ENCODE results near the gene TCAP. TPM values are rescaled to one million over a fixed set of nuclear protein-coding genes. Genes with fewer than 3 reads are reported as not detected.

Gene TCAP
- total and polyA plus RNA-seq, 2 experiments from 2014 or later, result 0.61 to 2.1 TPM

DNA sequence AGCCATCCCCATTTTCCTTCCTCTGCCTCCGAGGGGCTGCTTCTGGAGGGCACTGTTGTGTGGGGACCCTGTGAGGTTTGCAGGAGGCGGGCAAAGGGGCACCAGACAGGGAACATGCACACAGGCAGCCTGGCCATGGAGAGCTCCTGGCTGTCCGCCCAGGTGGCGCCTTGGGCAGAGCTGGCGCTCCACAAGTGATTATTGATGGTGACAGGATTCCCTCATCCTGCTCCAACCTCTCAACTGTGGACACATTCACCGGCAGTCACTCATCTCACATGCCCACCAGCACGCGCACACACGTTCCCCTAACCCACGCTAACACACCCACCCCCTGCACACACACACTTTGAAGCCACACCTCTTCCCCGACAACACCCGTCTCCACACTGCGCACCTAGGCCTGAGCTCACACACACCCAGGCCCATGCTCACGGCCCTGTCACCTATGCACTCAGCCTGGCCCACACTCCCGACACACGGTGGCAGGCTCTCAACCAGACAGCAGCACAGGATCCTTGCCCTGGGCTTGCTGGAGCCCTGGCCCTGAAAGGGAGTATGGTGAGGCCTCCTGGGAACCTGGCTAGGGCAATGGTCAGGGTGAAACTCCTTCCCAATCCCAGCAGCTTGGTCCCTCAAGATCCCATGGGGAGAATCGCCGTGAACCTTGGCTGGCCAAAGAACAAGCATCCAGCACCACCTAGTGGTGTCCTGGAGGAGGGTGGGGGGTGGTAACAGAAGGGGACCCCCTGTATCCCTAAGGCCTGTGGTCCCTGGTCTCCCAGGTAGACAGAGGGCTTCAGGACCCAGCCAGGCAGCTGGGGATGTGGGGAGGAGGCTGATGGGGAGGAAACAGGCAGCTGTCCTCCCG, 6.7 kb downstream of the TCAP start:
- H3K27me3 ChIP-seq (ENCODE audit: insufficient read depth), result peaks cover 28% of the 10 kb centered on the region
- H3K27ac ChIP-seq (ENCODE audit: low read depth), result no peak overlapping the region
- no peaks in the 10 kb centered on the region for H3K36me3 ChIP-seq (ENCODE audit: insufficient read depth)
- no peaks in the 10 kb centered on the region for H3K9me2 ChIP-seq (ENCODE audit: insufficient read depth)
- no peaks in the 10 kb centered on the region for H3F3A ChIP-seq (replicated peaks; ENCODE audit: low read depth)
- no peaks in the 10 kb centered on the region for H3K79me2 ChIP-seq (replicated peaks; ENCODE audit: insufficient read depth)
- H3K9me3 Mint-ChIP-seq, result no peaks in the 10 kb centered on the region
- no peak overlapping the region for H3K4me3 ChIP-seq
- H3K36me3 Mint-ChIP-seq (ENCODE audit: low read depth), result no peaks in the 10 kb centered on the region; the same call in 2 of the 3 replicates
- no peak overlapping the region for H3K4me2 ChIP-seq
- H3K4me1 Mint-ChIP-seq, result peaks cover 20% of the 10 kb centered on the region
- H3K4me3 Mint-ChIP-seq, result no peak overlapping the region
- no peak overlapping the region for H2AFZ ChIP-seq
- no peak for TF ChIP-seq JUNB (IDR thresholded peaks at IDR 0.05; ENCODE audit: unreplicated experiment)
- TF ChIP-seq EZH2 (IDR thresholded peaks at IDR 0.05; ENCODE audit: low read depth, unreplicated experiment), result no peak
- TF ChIP-seq, protein P1, sequence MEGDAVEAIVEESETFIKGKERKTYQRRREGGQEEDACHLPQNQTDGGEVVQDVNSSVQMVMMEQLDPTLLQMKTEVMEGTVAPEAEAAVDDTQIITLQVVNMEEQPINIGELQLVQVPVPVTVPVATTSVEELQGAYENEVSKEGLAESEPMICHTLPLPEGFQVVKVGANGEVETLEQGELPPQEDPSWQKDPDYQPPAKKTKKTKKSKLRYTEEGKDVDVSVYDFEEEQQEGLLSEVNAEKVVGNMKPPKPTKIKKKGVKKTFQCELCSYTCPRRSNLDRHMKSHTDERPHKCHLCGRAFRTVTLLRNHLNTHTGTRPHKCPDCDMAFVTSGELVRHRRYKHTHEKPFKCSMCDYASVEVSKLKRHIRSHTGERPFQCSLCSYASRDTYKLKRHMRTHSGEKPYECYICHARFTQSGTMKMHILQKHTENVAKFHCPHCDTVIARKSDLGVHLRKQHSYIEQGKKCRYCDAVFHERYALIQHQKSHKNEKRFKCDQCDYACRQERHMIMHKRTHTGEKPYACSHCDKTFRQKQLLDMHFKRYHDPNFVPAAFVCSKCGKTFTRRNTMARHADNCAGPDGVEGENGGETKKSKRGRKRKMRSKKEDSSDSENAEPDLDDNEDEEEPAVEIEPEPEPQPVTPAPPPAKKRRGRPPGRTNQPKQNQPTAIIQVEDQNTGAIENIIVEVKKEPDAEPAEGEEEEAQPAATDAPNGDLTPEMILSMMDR (conservative IDR thresholded peaks at IDR 0.05; ENCODE audit: low read depth in 2 of 2), result peak; percentile 78 to 98
- no peak for TF ChIP-seq STAT1 (IDR thresholded peaks at IDR 0.05; ENCODE audit: unreplicated experiment)
- TF ChIP-seq POLR2AphosphoS5 (IDR thresholded peaks at IDR 0.05; ENCODE audit: low read depth), result peak; percentile 38
- no peak for TF ChIP-seq NANOG (IDR thresholded peaks at IDR 0.05; ENCODE audit: borderline replicate concordance)
- peaks cover 9% of the 10 kb centered on the region for H3K4me1 ChIP-seq (ENCODE audit: insufficient read depth)
- H3K27me3 Mint-ChIP-seq (ENCODE audit: insufficient read depth, low read depth, poor library complexity), result peaks cover 33% of the 10 kb centered on the region
- ATAC-seq (peak; percentile 55), DNase-seq (ENCODE audit: low spot score) (peak; percentile 89)
- H3K27ac Mint-ChIP-seq, result no peak overlapping the region
- no peaks in the 10 kb centered on the region for H4K20me1 ChIP-seq (replicated peaks; ENCODE audit: insufficient read depth)

DNA sequence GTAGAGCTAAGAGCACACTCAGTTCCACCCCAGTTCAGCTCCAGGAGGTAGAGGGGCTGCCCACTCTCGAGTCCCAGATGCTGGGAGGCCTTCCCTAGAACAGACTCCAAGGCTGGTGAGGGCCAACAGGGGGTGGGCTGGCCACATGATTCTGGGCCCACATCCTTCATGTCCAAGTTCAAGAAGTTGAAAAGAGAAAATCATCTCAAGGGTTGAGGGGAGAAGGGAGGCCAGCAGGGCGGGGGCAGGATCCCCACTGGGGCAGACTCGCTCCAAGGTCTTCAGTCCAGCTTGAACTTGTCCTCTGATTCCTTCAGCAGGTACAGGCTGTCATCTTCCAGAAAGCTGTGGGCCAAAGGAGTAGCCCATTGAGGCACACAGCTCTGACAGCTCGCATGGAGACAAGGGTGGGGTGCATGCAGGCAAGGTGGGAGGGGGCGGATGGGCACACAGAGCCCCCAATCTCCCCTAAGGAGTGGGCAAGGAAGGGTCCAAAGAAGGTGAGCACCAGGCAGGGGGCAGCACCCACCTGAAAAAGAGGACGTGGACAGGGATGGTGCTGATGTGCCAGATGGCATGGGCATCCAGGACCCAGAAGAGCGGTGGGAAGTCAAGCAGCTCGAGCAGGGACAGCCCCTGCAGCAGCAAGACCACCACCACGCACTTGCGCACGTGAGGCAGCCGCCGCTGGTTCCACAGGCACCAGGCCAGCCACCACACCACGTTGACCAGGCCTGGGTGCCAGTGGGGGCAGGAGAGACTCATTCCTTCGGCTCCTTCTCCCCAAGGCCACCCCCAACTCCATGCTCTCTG, 7.6 kb downstream of the TCAP start:
- Histone ChIP-seq H3K27ac (ENCODE audit: low read depth) (no peak overlapping the region), H3K9me2 (ENCODE audit: insufficient read depth) (no peaks in the 10 kb centered on the region), H3K79me2 (replicated peaks; ENCODE audit: insufficient read depth) (no peaks in the 10 kb centered on the region), H3K27me3 (ENCODE audit: insufficient read depth) (peaks cover 20% of the 10 kb centered on the region), H3K4me3 (no peak overlapping the region), H4K20me1 (replicated peaks; ENCODE audit: insufficient read depth) (no peaks in the 10 kb centered on the region), H3F3A (replicated peaks; ENCODE audit: low read depth) (no peaks in the 10 kb centered on the region), H3K4me2 (no peak overlapping the region), H2AFZ (no peak overlapping the region), H3K4me1 (ENCODE audit: insufficient read depth) (peaks cover 4% of the 10 kb centered on the region), H3K36me3 (ENCODE audit: insufficient read depth) (no peaks in the 10 kb centered on the region)
- Mint-ChIP-seq H3K4me1 (peaks cover 25% of the 10 kb centered on the region), H3K27ac (no peak overlapping the region), H3K4me3 (no peak overlapping the region), H3K36me3 (ENCODE audit: low read depth) (peaks cover 4% of the 10 kb centered on the region; the same call in 1 of the 3 replicates), H3K9me3 (no peaks in the 10 kb centered on the region), H3K27me3 (ENCODE audit: insufficient read depth, low read depth, poor library complexity) (peaks cover 31% of the 10 kb centered on the region)
- TF ChIP-seq, protein P1 (conservative IDR thresholded peaks at IDR 0.05; ENCODE audit: low read depth in 2 of 2), result peak in 1 of 2 experiments; percentile 20; a peak in 1 of 4 replicates
- TF ChIP-seq STAT1 (IDR thresholded peaks at IDR 0.05; ENCODE audit: unreplicated experiment), result no peak
- DNase-seq (ENCODE audit: low spot score) (no peak), ATAC-seq (no peak)
